ENCODE measurements around the gene RPP38. TPM values are rescaled to one million over a fixed set of nuclear protein-coding genes. Genes with fewer than 3 reads are reported as not detected.
A peak's percentile ranks its signal among the peaks of the same experiment; 100 is the strongest.

Gene RPP38
- total RNA-seq, 4 donors from 2014 or later: 8.9 to 17.2 (median 12.8) TPM

- TF ChIP-seq CTCF (IDR thresholded peaks at IDR 0.05 in 4 of 5, conservative IDR thresholded peaks at IDR 0.05 in 1 of 5): no peak
- no peak for TF ChIP-seq POLR2A (IDR thresholded peaks at IDR 0.05)
- peak overlapping the region; percentile 88 to 98 (median 93) for H3K27ac ChIP-seq
- intact Hi-C loops (cut with DNase I; ENCODE audit: low total_unique reads) (loop anchor here (1.0 to 5.0 kb wide), 5 partner anchors 73 to 492 kb away; partner anchors contain the start of genes CDNF, HSPA14, MEIG1 and MSANTD7), in situ Hi-C loops (cut with MboI; ENCODE audit: low sequenced_read_pairs in 4 of 4) (loop anchor here in 2 of 4 donors (10.0 to 25.0 kb wide), 2 partner anchors 252 to 259 kb away; partner anchors contain the start of genes CDNF (in 1 of the 2), HSPA14 (in 1 of the 2) and MSANTD7 (in 1 of the 2))
- no peaks in the 10 kb centered on the region for H3K27me3 ChIP-seq
- no peaks in the 10 kb centered on the region for H3K36me3 ChIP-seq
- ATAC-seq (no peak), DNase-seq (no peak)
- peaks cover 18 to 20% of the 10 kb centered on the region in 2 donors for H3K4me1 ChIP-seq
- H3K9me3 ChIP-seq: no peaks in the 10 kb centered on the region
- H3K4me3 ChIP-seq: peak overlapping the region; percentile 74 to 92 (median 84)
Observed at GRCh38 chr10:15096661-15097010, 519 bp upstream of the RPP38 start.

- Histone ChIP-seq H3K4me3 (no peak overlapping the region), H3K27me3 (no peaks in the 10 kb centered on the region), H3K27ac (no peak overlapping the region), H3K9me3 (no peaks in the 10 kb centered on the region), H3K4me1 (peaks cover 18 to 20% of the 10 kb centered on the region in 2 donors), H3K36me3 (peaks cover 0 to 29% of the 10 kb centered on the region in 2 donors)
- intact Hi-C loops (cut with DNase I; ENCODE audit: low total_unique reads) (loop anchor here (5.0 kb wide), 2 partner anchors 223 to 263 kb away; partner anchors contain the start of genes CDNF, HSPA14, MSANTD7 and SUV39H2), in situ Hi-C loops (cut with MboI; ENCODE audit: low sequenced_read_pairs in 4 of 4) (loop anchor here in 3 of 4 donors (10.0 to 25.0 kb wide), 3 partner anchors 145 to 263 kb away; partner anchors contain the start of genes DCLRE1C (in 3 of the 3), MEIG1 (in 3 of the 3), CDNF (in 1 of the 3) and HSPA14 (in 1 of the 3))
- ATAC-seq (no peak), DNase-seq (no peak)
- TF ChIP-seq POLR2A (IDR thresholded peaks at IDR 0.05) (no peak), CTCF (IDR thresholded peaks at IDR 0.05 in 4 of 5, conservative IDR thresholded peaks at IDR 0.05 in 1 of 5) (no peak)
Observed at GRCh38 chr10:15099886-15100285, 2.7 kb downstream of the RPP38 start.

GRCh38 chr10:15103513-15103912 lies 6.4 kb downstream of the RPP38 start:
- Histone ChIP-seq H3K27me3 (no peaks in the 10 kb centered on the region), H3K27ac (no peak overlapping the region), H3K9me3 (no peaks in the 10 kb centered on the region), H3K36me3 (peaks cover 0 to 49% of the 10 kb centered on the region in 2 donors), H3K4me1 (peaks cover 9 to 12% of the 10 kb centered on the region in 2 donors), H3K4me3 (no peak overlapping the region)
- TF ChIP-seq POLR2A (IDR thresholded peaks at IDR 0.05) (no peak), CTCF (IDR thresholded peaks at IDR 0.05 in 4 of 5, conservative IDR thresholded peaks at IDR 0.05 in 1 of 5) (no peak)
- ATAC-seq: no peak
- intact Hi-C loops (cut with DNase I; ENCODE audit: low total_unique reads): no loop called here
- in situ Hi-C loops (cut with MboI; ENCODE audit: low sequenced_read_pairs in 4 of 4): loop anchor here in 3 of 4 donors (10.0 kb wide), 1 partner anchor 149 kb away; the partner anchor contains the start of genes DCLRE1C (in 3 of the 3) and MEIG1 (in 3 of the 3)
- DNase-seq: no peak

GRCh38 chr10:15106352-15107013 lies 9.3 kb downstream of the RPP38 start:
- Histone ChIP-seq H3K27ac (no peak overlapping the region), H3K4me1 (peaks cover 0 to 4% of the 10 kb centered on the region in 2 donors), H3K4me3 (no peak overlapping the region), H3K27me3 (no peaks in the 10 kb centered on the region), H3K36me3 (peaks cover 4 to 68% of the 10 kb centered on the region in 2 donors), H3K9me3 (no peaks in the 10 kb centered on the region)
- TF ChIP-seq POLR2A (IDR thresholded peaks at IDR 0.05): no peak
- peak; percentile 69 to 88 (median 79) for TF ChIP-seq CTCF (IDR thresholded peaks at IDR 0.05 in 4 of 5, conservative IDR thresholded peaks at IDR 0.05 in 1 of 5)
- in situ Hi-C loops (cut with MboI; ENCODE audit: low sequenced_read_pairs in 4 of 4) (loop anchor here in 3 of 4 donors (10.0 kb wide), 1 partner anchor 152 kb away; the partner anchor contains the start of genes DCLRE1C (in 3 of the 3) and MEIG1 (in 3 of the 3)), intact Hi-C loops (cut with DNase I; ENCODE audit: low total_unique reads) (no loop called here)
- ATAC-seq: peak; percentile 76 to 91
- peak in 1 of 2 donors; percentile 38 for DNase-seq

Data from gastrocnemius medialis (tissue), 4 donors.